Measurements from ENCODE around the gene MIPOL1. TPM values are rescaled to one million over a fixed set of nuclear protein-coding genes. Genes with fewer than 3 reads are reported as not detected.

Gene MIPOL1
- total and polyA plus RNA-seq, 2 donors (not counting 3 experiments of a cell fraction or from before 2014, with no cell fraction given) = 3.4 to 33.5 TPM

DNA sequence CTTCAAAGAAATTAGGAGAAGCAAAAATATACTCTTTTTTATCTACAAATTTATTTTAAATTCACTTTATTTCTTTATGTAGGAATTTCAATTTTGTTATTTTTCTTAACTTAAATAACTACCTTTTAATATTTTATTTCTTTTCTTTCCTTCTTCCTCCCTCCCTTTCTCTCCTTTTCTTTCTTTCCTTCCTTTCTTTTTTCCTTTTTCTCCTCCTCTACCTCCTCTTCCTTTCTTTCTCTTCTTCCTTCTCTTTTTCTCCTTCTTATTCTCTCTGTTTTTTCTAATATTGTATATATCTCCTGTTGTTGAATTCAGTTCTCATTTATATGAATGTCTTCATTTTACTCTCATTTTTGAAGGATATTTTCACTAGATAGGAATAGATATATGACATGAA is 127.6 kb downstream of the MIPOL1 start:
- dilution Hi-C loops (cut with MboI; ENCODE audit: extremely low pct_ligation_motif_present, low sequenced_read_pairs) = no loop called here
- POLR2A ChIA-PET = no interaction called here
- H3K27ac ChIP-seq (ENCODE audit: insufficient read depth, low read depth, low read length) = no peak overlapping the region

More for the DNA sequence above, 127.6 kb downstream of the MIPOL1 start:
- no peak overlapping the region for H2AFZ ChIP-seq (ENCODE audit: low read depth, low read length)
- H3K36me3 ChIP-seq (ENCODE audit: control insufficient read depth in 2 of 2, extremely low read depth in 1 of 2, insufficient read depth in 2 of 2, low read length in 2 of 2) = no peaks in the 10 kb centered on the region
- FAIRE-seq (no peak), DNase-seq (ENCODE audit: low read depth, low spot score) (no peak)
- no peaks in the 10 kb centered on the region for H3K27me3 ChIP-seq (ENCODE audit: control insufficient read depth in 2 of 2, insufficient read depth in 2 of 2, low read length in 2 of 2)
- no peaks in the 10 kb centered on the region for H4K20me1 ChIP-seq (replicated peaks; ENCODE audit: control insufficient read depth, extremely low read depth, insufficient read depth, low read length)
- no peak overlapping the region for H3K4me3 ChIP-seq (replicated peaks in 1 of 3; ENCODE audit: insufficient read depth in 1 of 3, low read depth in 1 of 3, low read length in 3 of 3)
- CTCF ChIA-PET = no interaction called here
- no peak for TF ChIP-seq POLR2A (IDR thresholded peaks at IDR 0.05; ENCODE audit: low read depth, low read length)
- no peak for TF ChIP-seq EZH2 (IDR thresholded peaks at IDR 0.05; ENCODE audit: borderline replicate concordance, low read depth, low read length, severe bottlenecking)
- TF ChIP-seq MYC (IDR thresholded peaks at IDR 0.05; ENCODE audit: low read depth, low read length) = no peak
- TF ChIP-seq GATA2 (IDR thresholded peaks at IDR 0.05; ENCODE audit: insufficient read depth, insufficient read length, low read depth, low read length) = no peak
- no peak for TF ChIP-seq POLR2AphosphoS5 (IDR thresholded peaks at IDR 0.05; ENCODE audit: insufficient read depth, low read depth, low read length)
- TF ChIP-seq, protein P1, sequence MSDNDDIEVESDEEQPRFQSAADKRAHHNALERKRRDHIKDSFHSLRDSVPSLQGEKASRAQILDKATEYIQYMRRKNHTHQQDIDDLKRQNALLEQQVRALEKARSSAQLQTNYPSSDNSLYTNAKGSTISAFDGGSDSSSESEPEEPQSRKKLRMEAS (IDR thresholded peaks at IDR 0.05; ENCODE audit: insufficient read depth, insufficient read length) = no peak
- TF ChIP-seq, protein P2, sequence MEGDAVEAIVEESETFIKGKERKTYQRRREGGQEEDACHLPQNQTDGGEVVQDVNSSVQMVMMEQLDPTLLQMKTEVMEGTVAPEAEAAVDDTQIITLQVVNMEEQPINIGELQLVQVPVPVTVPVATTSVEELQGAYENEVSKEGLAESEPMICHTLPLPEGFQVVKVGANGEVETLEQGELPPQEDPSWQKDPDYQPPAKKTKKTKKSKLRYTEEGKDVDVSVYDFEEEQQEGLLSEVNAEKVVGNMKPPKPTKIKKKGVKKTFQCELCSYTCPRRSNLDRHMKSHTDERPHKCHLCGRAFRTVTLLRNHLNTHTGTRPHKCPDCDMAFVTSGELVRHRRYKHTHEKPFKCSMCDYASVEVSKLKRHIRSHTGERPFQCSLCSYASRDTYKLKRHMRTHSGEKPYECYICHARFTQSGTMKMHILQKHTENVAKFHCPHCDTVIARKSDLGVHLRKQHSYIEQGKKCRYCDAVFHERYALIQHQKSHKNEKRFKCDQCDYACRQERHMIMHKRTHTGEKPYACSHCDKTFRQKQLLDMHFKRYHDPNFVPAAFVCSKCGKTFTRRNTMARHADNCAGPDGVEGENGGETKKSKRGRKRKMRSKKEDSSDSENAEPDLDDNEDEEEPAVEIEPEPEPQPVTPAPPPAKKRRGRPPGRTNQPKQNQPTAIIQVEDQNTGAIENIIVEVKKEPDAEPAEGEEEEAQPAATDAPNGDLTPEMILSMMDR (IDR thresholded peaks at IDR 0.05; ENCODE audit: extremely low read depth in 1 of 2, insufficient read depth in 1 of 2, low read depth in 1 of 2, low read length in 2 of 2) = no peak
- TF ChIP-seq JUN (IDR thresholded peaks at IDR 0.05; ENCODE audit: borderline replicate concordance, insufficient read depth, insufficient read length, low read depth) = no peak
- no peak for TF ChIP-seq FOS (IDR thresholded peaks at IDR 0.05; ENCODE audit: borderline replicate concordance, insufficient read depth, low read length)
- H3K79me2 ChIP-seq (ENCODE audit: control insufficient read depth, insufficient read depth, low read length) = no peaks in the 10 kb centered on the region
- no TSS peak for BruUV-seq (replicated peaks)
- no peak overlapping the region for H3K9ac ChIP-seq (replicated peaks; ENCODE audit: extremely low read depth, insufficient read depth, low read length)
- no peak overlapping the region for H3K4me2 ChIP-seq (ENCODE audit: insufficient read depth, low read length)
- H3K9me1 ChIP-seq (replicated peaks; ENCODE audit: control insufficient read depth, extremely low read depth, insufficient read depth, low read length) = no peaks in the 10 kb centered on the region
- no peaks in the 10 kb centered on the region for H3K9me3 ChIP-seq (replicated peaks; ENCODE audit: control insufficient read depth, insufficient read depth, low read length)
- intact Hi-C loops (cut with micrococcal nuclease) = no loop called here
- H3K4me1 ChIP-seq (ENCODE audit: control insufficient read depth, extremely low read depth, insufficient read depth, low read length) = peaks cover 7% of the 10 kb centered on the region
